ENCODE data around the gene BCORL1. TPM values are rescaled to one million over a fixed set of nuclear protein-coding genes. Genes with fewer than 3 reads are reported as not detected.

BCORL1 gene
- total RNA-seq, 6 experiments from 2014 or later, result 13.3 to 18.3 (median 14.8) TPM

DNA sequence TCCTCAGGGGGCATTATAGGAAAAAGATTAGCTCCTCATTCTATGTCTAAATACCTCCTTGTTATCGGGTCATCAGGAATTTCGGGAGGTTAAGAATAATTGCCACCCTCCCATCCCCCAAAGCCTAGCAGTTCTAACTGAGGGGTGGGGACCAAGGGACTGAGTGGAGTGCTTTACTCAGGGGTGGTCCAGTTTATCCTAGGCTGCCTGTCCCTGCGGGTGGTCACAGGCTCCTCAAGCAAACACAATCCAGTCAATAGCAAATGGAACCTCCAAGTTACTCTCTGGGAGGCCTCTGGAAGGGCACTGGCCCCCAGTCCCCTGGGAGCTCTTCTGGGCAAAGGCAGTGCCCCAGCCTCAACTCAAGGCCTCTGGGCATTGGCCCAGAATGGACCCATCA is 121.2 kb downstream of the BCORL1 start:
- Mint-ChIP-seq H3K4me3 (no peak overlapping the region), H3K27me3 (ENCODE audit: insufficient read depth) (no peaks in the 10 kb centered on the region), H3K9me3 (no peaks in the 10 kb centered on the region), H3K27ac (no peak overlapping the region), H3K4me1 (ENCODE audit: low read depth) (peaks cover 56% of the 10 kb centered on the region), H3K36me3 (ENCODE audit: low read depth) (peaks cover 4% of the 10 kb centered on the region; the same call in 1 of the 2 replicates)
- DNase-seq, result no peak
- TF ChIP-seq, protein P1, sequence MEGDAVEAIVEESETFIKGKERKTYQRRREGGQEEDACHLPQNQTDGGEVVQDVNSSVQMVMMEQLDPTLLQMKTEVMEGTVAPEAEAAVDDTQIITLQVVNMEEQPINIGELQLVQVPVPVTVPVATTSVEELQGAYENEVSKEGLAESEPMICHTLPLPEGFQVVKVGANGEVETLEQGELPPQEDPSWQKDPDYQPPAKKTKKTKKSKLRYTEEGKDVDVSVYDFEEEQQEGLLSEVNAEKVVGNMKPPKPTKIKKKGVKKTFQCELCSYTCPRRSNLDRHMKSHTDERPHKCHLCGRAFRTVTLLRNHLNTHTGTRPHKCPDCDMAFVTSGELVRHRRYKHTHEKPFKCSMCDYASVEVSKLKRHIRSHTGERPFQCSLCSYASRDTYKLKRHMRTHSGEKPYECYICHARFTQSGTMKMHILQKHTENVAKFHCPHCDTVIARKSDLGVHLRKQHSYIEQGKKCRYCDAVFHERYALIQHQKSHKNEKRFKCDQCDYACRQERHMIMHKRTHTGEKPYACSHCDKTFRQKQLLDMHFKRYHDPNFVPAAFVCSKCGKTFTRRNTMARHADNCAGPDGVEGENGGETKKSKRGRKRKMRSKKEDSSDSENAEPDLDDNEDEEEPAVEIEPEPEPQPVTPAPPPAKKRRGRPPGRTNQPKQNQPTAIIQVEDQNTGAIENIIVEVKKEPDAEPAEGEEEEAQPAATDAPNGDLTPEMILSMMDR (IDR thresholded peaks at IDR 0.05), result no peak

DNA sequence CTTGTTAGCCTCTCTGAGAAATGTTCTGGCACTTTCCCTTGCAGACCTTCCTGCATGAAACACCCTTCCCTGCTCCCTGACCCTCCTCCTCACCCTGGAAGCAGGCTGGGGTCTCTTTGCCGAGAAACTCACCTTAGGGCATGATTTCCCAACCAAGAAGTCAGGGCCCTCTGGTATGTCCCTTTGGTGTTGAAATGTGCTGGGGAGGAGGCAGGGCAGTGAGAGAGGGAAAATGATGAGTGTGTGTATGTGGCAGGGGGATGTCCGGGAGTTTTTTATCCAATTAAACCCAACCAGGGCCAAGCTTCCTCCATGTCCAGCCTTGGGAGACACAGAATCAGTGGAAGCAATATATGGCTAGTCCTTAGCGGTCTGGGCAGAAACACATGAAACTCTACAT is 122.8 kb downstream of the BCORL1 start:
- peaks cover 4% of the 10 kb centered on the region; the same call in 1 of the 2 replicates for H3K36me3 Mint-ChIP-seq (ENCODE audit: low read depth)
- no peaks in the 10 kb centered on the region for H3K9me3 Mint-ChIP-seq
- H3K4me3 Mint-ChIP-seq, result no peak overlapping the region
- TF ChIP-seq, protein P1 (IDR thresholded peaks at IDR 0.05), result no peak
- no peak overlapping the region for H3K27ac Mint-ChIP-seq
- no peaks in the 10 kb centered on the region for H3K27me3 Mint-ChIP-seq (ENCODE audit: insufficient read depth)
- H3K4me1 Mint-ChIP-seq (ENCODE audit: low read depth), result peaks cover 50% of the 10 kb centered on the region
- DNase-seq, result no peak

DNA sequence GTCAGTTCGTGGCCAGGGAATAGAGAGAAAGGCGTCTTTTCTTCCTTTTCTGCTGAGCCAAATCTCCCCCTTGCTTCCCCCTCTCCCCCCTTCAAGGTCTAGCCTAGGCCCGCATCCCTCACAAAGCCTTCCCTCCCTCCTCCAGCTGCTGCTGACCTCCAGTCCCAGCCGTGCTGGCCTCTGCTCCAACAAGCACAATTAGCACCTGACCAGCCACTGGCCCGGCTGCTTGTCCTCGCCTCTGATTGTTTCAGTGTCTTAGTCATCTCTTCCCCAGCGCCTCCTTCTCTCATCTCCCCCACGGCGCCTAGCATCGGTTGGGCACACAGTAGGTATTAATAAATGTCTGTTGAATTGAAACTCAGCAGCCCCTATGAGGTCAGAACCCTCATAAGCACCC is 123.6 kb downstream of the BCORL1 start:
- no peaks in the 10 kb centered on the region for H3K27me3 Mint-ChIP-seq (ENCODE audit: insufficient read depth)
- TF ChIP-seq, protein P1 (IDR thresholded peaks at IDR 0.05), result no peak
- peaks cover 42% of the 10 kb centered on the region for H3K4me1 Mint-ChIP-seq (ENCODE audit: low read depth)
- H3K36me3 Mint-ChIP-seq (ENCODE audit: low read depth), result peaks cover under 1% of the 10 kb centered on the region; the same call in 1 of the 2 replicates
- H3K9me3 Mint-ChIP-seq, result no peaks in the 10 kb centered on the region
- no peak overlapping the region; the same call in 1 of the 2 replicates for H3K4me3 Mint-ChIP-seq
- peak overlapping the region; percentile 42 for H3K27ac Mint-ChIP-seq
- no peak for DNase-seq

Other genes with a start within 250 kb of the BCORL1 start
- gene XPNPEP2, start 243.7 kb upstream of the BCORL1 start, total RNA-seq (2021; fragmentation: NEBNext Ultra II Directional; extraction: Animal tissue kit (Norgen Biotek cat#: 25700)), result not detected
- not detected for gene SASH3, start 202.7 kb upstream of the BCORL1 start, total RNA-seq (2021; fragmentation: NEBNext Ultra II Directional; extraction: Animal tissue kit (Norgen Biotek cat#: 25700))
- gene ZDHHC9, start 138.7 kb upstream of the BCORL1 start, total RNA-seq (2021; fragmentation: NEBNext Ultra II Directional; extraction: Animal tissue kit (Norgen Biotek cat#: 25700)), result 10 to 100 TPM; 30.8 to 47.8 (median 33.6) TPM
- gene UTP14A, start 76.5 kb upstream of the BCORL1 start, total RNA-seq (2021; fragmentation: NEBNext Ultra II Directional; extraction: Animal tissue kit (Norgen Biotek cat#: 25700)), result 10 to 100 TPM; 22.7 to 29.9 (median 23.3) TPM
- 10 to 100 TPM; 21.9 to 35.9 (median 31.4) TPM for gene ELF4, start 127.9 kb downstream of the BCORL1 start, total RNA-seq (2021; fragmentation: NEBNext Ultra II Directional; extraction: Animal tissue kit (Norgen Biotek cat#: 25700))
- gene AIFM1, start 183.2 kb downstream of the BCORL1 start, total RNA-seq (2021; fragmentation: NEBNext Ultra II Directional; extraction: Animal tissue kit (Norgen Biotek cat#: 25700)), result 10 to 100 TPM; 31.9 to 39.5 (median 33.8) TPM
- under 1 TPM; 0.17 to 0.66 (median 0.44) TPM for gene RAB33A, start 189.3 kb downstream of the BCORL1 start, total RNA-seq (2021; fragmentation: NEBNext Ultra II Directional; extraction: Animal tissue kit (Norgen Biotek cat#: 25700))